Spinal cord (tissue), 10 donors: ENCODE data around the gene PRAMEF7. TPM values are rescaled to one million over a fixed set of nuclear protein-coding genes. Genes with fewer than 3 reads are reported as not detected.
"Not testable (repeated sequence)": the region's sequence is repeated elsewhere in the genome, so short reads cannot be mapped to it uniquely, and the experiment has no call there.

Source experiments
- DNase-seq, 6 donors: peaks; one replicate each; pipeline versions ENCODE4 v3.0.0 to v3.0.0-alpha.2; 2013 to 2015; ENCODE audit warnings: low spot score in 6 of 6, low read depth in 4 of 6
- H3K27ac ChIP-seq: one replicate; pipeline ENCODE4 v1.5.1; 2013; ENCODE audit warnings: low read depth, low read length, control low read depth
- H3K27me3 ChIP-seq: one replicate; pipeline ENCODE4 v1.6.1; 2013; ENCODE audit warnings: low read length; ENCODE audit not compliant: control insufficient read depth, insufficient read depth
- H3K36me3 ChIP-seq: one replicate; pipeline ENCODE4 v1.6.1; 2013; ENCODE audit warnings: low read length; ENCODE audit not compliant: control insufficient read depth, insufficient read depth
- H3K4me1 ChIP-seq: one replicate; pipeline ENCODE4 v1.6.1; 2013; ENCODE audit warnings: low read length; ENCODE audit not compliant: control insufficient read depth, insufficient read depth
- H3K4me3 ChIP-seq: one replicate; pipeline ENCODE4 v1.5.1; 2013; ENCODE audit warnings: low read depth, low read length, control low read depth
- H3K9me3 ChIP-seq: one replicate; pipeline ENCODE4 v1.6.1; 2013; ENCODE audit warnings: low read length; ENCODE audit not compliant: control insufficient read depth, insufficient read depth
- WGBS: methylation state at CpG from one replicate; pipeline ENCODE4 v1.1.5; 2013; ENCODE audit warnings: missing lambda C conversion rate; ENCODE audit not compliant: insufficient coverage; 5-methylcytosine and 5-hydroxymethylcytosine counted together
- long read RNA-seq, 4 donors: transcript quantifications; one replicate each; lab custom pipeline, GENCODE V29; 2026
- polyA plus RNA-seq, 2 donors: library from polyadenylated mRNA; unstranded; fragments of 120-200 nt; gene quantifications; one replicate each; pipeline ENCODE4 v1.2.1, GENCODE V29; 2013; ENCODE audit not compliant: insufficient read length in 2 of 2
- total RNA-seq, 2 donors: library from RNA; depleted of rRNA in 1 of 2; stranded (reverse); fragments of 120-200 nt in 1 of 2; fragments of >200 nt in 1 of 2; gene quantifications; one replicate each; pipeline versions ENCODE4 v1.2.3 to v1.2.4, GENCODE V29; 2013 to 2014
- donor health status: healthy.

Gene PRAMEF7
- total RNA-seq: not detected
- polyA plus RNA-seq: not detected
- long read RNA-seq, donor 1: 0 reads
- long read RNA-seq, donor 2: 0 reads
- long read RNA-seq, donor 3: 0 reads
- long read RNA-seq, donor 4: 0 reads

GRCh38 chr1:12916310-12916709 is at the start of gene PRAMEF7:
Gene PRAMEF7, plus strand, starts transcription at chr1:12916610. Its CDS starts 1,083 bp downstream, at chr1:12917693.
- WGBS: no CpG with 5 or more reads among the region's 1 CpG
- H3K27ac ChIP-seq: not testable (repeated sequence)

GRCh38 chr1:12878453-12878852 is 38.0 kb upstream of the PRAMEF7 start:
- H3K9me3 ChIP-seq, H3K27ac ChIP-seq, DNase-seq, H3K27me3 ChIP-seq, H3K4me3 ChIP-seq, H3K4me1 ChIP-seq, H3K36me3 ChIP-seq: not testable (repeated sequence)
- 60% methylated on average over 1 of the region's 4 CpGs for whole genome bisulfite sequencing

More at GRCh38 chr1:12916310-12916709, at the start of gene PRAMEF7:
- not testable (repeated sequence) for H3K27me3 ChIP-seq, H3K4me1 ChIP-seq, H3K4me3 ChIP-seq, H3K36me3 ChIP-seq, H3K9me3 ChIP-seq, DNase-seq

GRCh38 chr1:12886101-12886500 is 30.3 kb upstream of the PRAMEF7 start, which contains the start of gene PRAMEF4:
Gene PRAMEF4, minus strand, starts transcription at chr1:12886201. Its CDS starts 2,807 bp downstream, at chr1:12883394.
- H3K4me1 ChIP-seq, H3K36me3 ChIP-seq, H3K27me3 ChIP-seq, DNase-seq, H3K27ac ChIP-seq, H3K9me3 ChIP-seq, H3K4me3 ChIP-seq: not testable (repeated sequence)
- WGBS: no CpG with 5 or more reads among the region's 3 CpGs

GRCh38 chr1:12898170-12898569 is 18.2 kb upstream of the PRAMEF7 start, which contains the start of gene PRAMEF10:
Gene PRAMEF10, minus strand, starts transcription at chr1:12898270. Its CDS starts 2,423 bp downstream, at chr1:12895847.
- not testable (repeated sequence) for H3K4me1 ChIP-seq, H3K27me3 ChIP-seq, H3K4me3 ChIP-seq, H3K27ac ChIP-seq, H3K36me3 ChIP-seq, H3K9me3 ChIP-seq, DNase-seq
- no CpG with 5 or more reads among the region's 1 CpG for WGBS

GRCh38 chr1:12899186-12899585 is 17.2 kb upstream of the PRAMEF7 start:
- H3K27ac ChIP-seq, H3K4me3 ChIP-seq, H3K27me3 ChIP-seq, H3K9me3 ChIP-seq, H3K4me1 ChIP-seq, DNase-seq, H3K36me3 ChIP-seq: not testable (repeated sequence)

- not testable (repeated sequence) for DNase-seq, H3K4me3 ChIP-seq, H3K36me3 ChIP-seq, H3K27ac ChIP-seq, H3K4me1 ChIP-seq, H3K9me3 ChIP-seq, H3K27me3 ChIP-seq
- no CpG with 5 or more reads among the region's 5 CpGs for WGBS
Measured at GRCh38 chr1:12903793-12904572, 12.4 kb upstream of the PRAMEF7 start.

GRCh38 chr1:12921749-12922148 is 5.3 kb downstream of the PRAMEF7 start:
- H3K4me1 ChIP-seq, H3K27ac ChIP-seq, H3K36me3 ChIP-seq, DNase-seq, H3K4me3 ChIP-seq, H3K9me3 ChIP-seq, H3K27me3 ChIP-seq: not testable (repeated sequence)
- no CpG with 5 or more reads among the region's 2 CpGs for WGBS

GRCh38 chr1:12924368-12924767 is 8.0 kb downstream of the PRAMEF7 start:
- not testable (repeated sequence) for H3K36me3 ChIP-seq, H3K27me3 ChIP-seq, DNase-seq, H3K4me3 ChIP-seq, H3K27ac ChIP-seq, H3K9me3 ChIP-seq, H3K4me1 ChIP-seq
- no CpG with 5 or more reads among the region's 5 CpGs for WGBS

- H3K27ac ChIP-seq, H3K36me3 ChIP-seq, H3K9me3 ChIP-seq, DNase-seq, H3K4me1 ChIP-seq, H3K4me3 ChIP-seq, H3K27me3 ChIP-seq: not testable (repeated sequence)
- no CpG with 5 or more reads among the region's 4 CpGs for WGBS
Measured at GRCh38 chr1:12947480-12947879, 31.1 kb downstream of the PRAMEF7 start, which contains the start of gene PRAMEF6. Gene PRAMEF6, minus strand, starts transcription at chr1:12947580. Its CDS starts 5,062 bp downstream, at chr1:12942518.
